Smooth muscle cell of the brain vasculature (primary cell): ENCODE measurements around the gene SLC66A2.

Experiments
- DNase-seq: peaks from one replicate; pipeline ENCODE4 v3.0.0-alpha.2; 2012; ENCODE audit warnings: low read depth, low spot score

The SLC66A2 gene

GRCh38 chr18:79921984-79922965 is 29.2 kb downstream of the SLC66A2 start:
- no peak for DNase-seq

GRCh38 chr18:79919089-79919488 is 32.4 kb downstream of the SLC66A2 start:
- DNase-seq = no peak

GRCh38 chr18:79918615-79919011 is 32.8 kb downstream of the SLC66A2 start:
- DNase-seq = no peak

- no peak for DNase-seq
Observed at GRCh38 chr18:79917853-79918614, 33.4 kb downstream of the SLC66A2 start.

- no peak for DNase-seq
Observed at GRCh38 chr18:79917169-79917852, 34.1 kb downstream of the SLC66A2 start.

- DNase-seq = no peak
Observed at GRCh38 chr18:79916546-79917168, 34.8 kb downstream of the SLC66A2 start.

- no peak for DNase-seq
Observed at GRCh38 chr18:79916128-79916494, 35.3 kb downstream of the SLC66A2 start.

- no peak for DNase-seq
Observed at GRCh38 chr18:79915161-79916127, 36.0 kb downstream of the SLC66A2 start.

GRCh38 chr18:79914614-79915160 is 36.8 kb downstream of the SLC66A2 start:
- DNase-seq = no peak

GRCh38 chr18:79912994-79913831 is 38.2 kb downstream of the SLC66A2 start:
- no peak for DNase-seq

GRCh38 chr18:79912409-79912991 is 39.0 kb downstream of the SLC66A2 start:
- DNase-seq = peak; percentile 12

- DNase-seq = no peak
Observed at GRCh38 chr18:79911344-79912270, 39.8 kb downstream of the SLC66A2 start.

- DNase-seq = no peak
Observed at GRCh38 chr18:79910563-79911343, 40.7 kb downstream of the SLC66A2 start.

GRCh38 chr18:79906706-79907105 is 44.7 kb downstream of the SLC66A2 start:
- no peak for DNase-seq

- no peak for DNase-seq
Observed at GRCh38 chr18:79905993-79906392, 45.5 kb downstream of the SLC66A2 start.

GRCh38 chr18:79905389-79905911 is 46.0 kb downstream of the SLC66A2 start:
- DNase-seq = no peak
